K562 (cell line): Measurements from ENCODE around the gene TICRR. TPM values are rescaled to one million over a fixed set of nuclear protein-coding genes. Genes with fewer than 3 reads are reported as not detected.

Experiments
- ARID1B ChIP-seq: fragments of 450-650 bp; IDR thresholded peaks from 2 replicates; pipeline ENCODE4 v1.6.1; 2016; ENCODE audit warnings: antibody characterized with exemption, mild to moderate bottlenecking, inconsistent platforms
- ATF3 ChIP-seq, 2 experiments: fragments of 450-650 bp in 1 of 2; sonication (generic) in 1 of 2; formaldehyde crosslinking in 1 of 2; IDR thresholded peaks in 1 of 2; conservative IDR thresholded peaks in 1 of 2; 2 replicates each; pipeline versions ENCODE4 v1.6.1 to v1.8.1; 2016 to 2023; ENCODE audit warnings: mild to moderate bottlenecking in 2 of 2, moderate library complexity in 2 of 2, inconsistent platforms in 1 of 2, missing genetic modification reagents in 1 of 2
- CGGBP1 ChIP-seq: fragments of 250-450 bp; sonication (Bioruptor Pico); IDR thresholded peaks from 2 replicates; pipeline ENCODE4 v1.9.0; 2021; ENCODE audit warnings: mild to moderate bottlenecking
- CUX1 ChIP-seq: fragments of 200-800 bp; sonication (Bioruptor generic); IDR thresholded peaks from 2 replicates; pipeline ENCODE4 v1.6.1; 2016; ENCODE audit warnings: missing genetic modification characterization, missing compliant biosample characterization
- E4F1 ChIP-seq: fragments of 250-450 bp; sonication (Bioruptor Pico); IDR thresholded peaks from 2 replicates; pipeline ENCODE4 v1.5.0; 2021; ENCODE audit warnings: mild to moderate bottlenecking, borderline replicate concordance
- GATA2 ChIP-seq: sonication (generic); formaldehyde crosslinking; IDR thresholded peaks from 2 replicates; pipeline ENCODE4 v1.4.0; 2020; ENCODE audit warnings: mild to moderate bottlenecking, missing genetic modification reagents
- MYBL2 ChIP-seq, 2 experiments: fragments of 450-650 bp in 1 of 2; sonication (generic) in 1 of 2; formaldehyde crosslinking in 1 of 2; IDR thresholded peaks; 2 replicates each; pipeline versions ENCODE4 v1.6.1 to v1.8.1; 2017 to 2022; ENCODE audit warnings: borderline replicate concordance in 1 of 2, inconsistent platforms in 1 of 2, low read depth in 1 of 2, mild to moderate bottlenecking in 1 of 2, missing genetic modification reagents in 1 of 2, moderate library complexity in 1 of 2
- NR2C1 ChIP-seq, 2 experiments: fragments of 450-650 bp; IDR thresholded peaks; 2 replicates each; pipeline ENCODE4 v1.6.1; 2017; ENCODE audit warnings: mild to moderate bottlenecking in 2 of 2, antibody characterized with exemption in 1 of 2, inconsistent platforms in 1 of 2, missing compliant biosample characterization in 1 of 2, missing genetic modification characterization in 1 of 2
- RFX1 ChIP-seq: fragments of 450-650 bp; IDR thresholded peaks from 2 replicates; pipeline ENCODE4 v1.6.1; 2016; ENCODE audit warnings: mild to moderate bottlenecking, moderate library complexity
- SMC3 ChIP-seq: conservative IDR thresholded peaks from 2 replicates; pipeline ENCODE4 v1.6.1; 2011; ENCODE audit warnings: low read depth, low read length, improper control_type of control experiment; ENCODE audit not compliant: insufficient read depth
- TCF7L2 ChIP-seq: fragments of 150-350 bp; IDR thresholded peaks from 2 replicates; pipeline ENCODE4 v1.6.1; 2016; ENCODE audit warnings: low read depth, mild to moderate bottlenecking, low read length, moderate library complexity
- THRA ChIP-seq: fragments of 450-650 bp; IDR thresholded peaks from 2 replicates; pipeline ENCODE4 v1.6.1; 2017; ENCODE audit warnings: mild to moderate bottlenecking, moderate library complexity
- YY1 ChIP-seq, 3 experiments: IDR thresholded peaks; 2 replicates each; pipeline ENCODE4 v1.6.1; 2011; ENCODE audit warnings: low read length in 2 of 3, mild to moderate bottlenecking in 2 of 3, moderate library complexity in 2 of 3, borderline replicate concordance in 1 of 3, control low read depth in 1 of 3, low read depth in 1 of 3; ENCODE audit not compliant: insufficient read depth in 3 of 3, insufficient replicate concordance in 2 of 3, control insufficient read depth in 1 of 3, insufficient read length in 1 of 3; ENCODE audit errors: extremely low read depth in 1 of 3
- ZNF311 ChIP-seq: fragments of 250-450 bp; sonication (Bioruptor Pico); IDR thresholded peaks from 2 replicates; pipeline ENCODE4 v1.4.0; 2020; ENCODE audit warnings: mild to moderate bottlenecking, moderate library complexity
- ZNF57 ChIP-seq: fragments of 450-650 bp; formaldehyde crosslinking; IDR thresholded peaks from 2 replicates; pipeline ENCODE4 v1.4.0; 2020; ENCODE audit warnings: mild to moderate bottlenecking, moderate library complexity
- polyA plus RNA-seq, 8 experiments: library from polyadenylated mRNA; depleted of rRNA in 4 of 8; stranded (reverse) in 5 of 8; unstranded in 3 of 8; fragments of >200 nt; fragmentation: Nextera tagmentation in 2 of 8; fragmentation: Illumina TruSeq in 1 of 8; extraction: Ambion mirVana in 2 of 8; extraction: Trizol in 1 of 8; gene quantifications; 2 replicates each; pipeline versions ENCODE4 v1.2.1 to v1.2.3, GENCODE V29; 2011 to 2014; ENCODE audit warnings: inconsistent platforms in 1 of 8, missing spikeins in 1 of 8
- total RNA-seq, 7 experiments: library from RNA; depleted of rRNA in 6 of 7; stranded (reverse); fragments of >200 nt in 6 of 7; fragmentation: Illumina TruSeq in 2 of 7; extraction: Trizol in 2 of 7; gene quantifications; 2 replicates each; pipeline versions ENCODE4 v1.2.1 to v1.2.3, GENCODE V29; 2011 to 2021; ENCODE audit warnings: low replicate concordance in 1 of 7

The TICRR gene
- total and polyA plus RNA-seq, 9 of the 15 experiments (the other 6 are each of a cell fraction or from before 2014, with no cell fraction given): 0.84 to 22.9 (median 13.7) TPM

- no peak for TF ChIP-seq CUX1 (CRISPR knock-in tag)
- TF ChIP-seq MYBL2 (IDR thresholded peaks at IDR 0.05; ENCODE audit: low read depth): peak; percentile 97
- no peak for TF ChIP-seq MYBL2 (CRISPR knock-in tag; IDR thresholded peaks at IDR 0.05; ENCODE audit: borderline replicate concordance)
- TF ChIP-seq ARID1B: no peak
- no peak for TF ChIP-seq TCF7L2
- TF ChIP-seq ZNF311 (CRISPR knock-in tag): no peak
- TF ChIP-seq RFX1: no peak
- TF ChIP-seq YY1 (IDR thresholded peaks at IDR 0.05; ENCODE audit: borderline replicate concordance in 1 of 3, control insufficient read depth in 1 of 3, extremely low read depth in 1 of 3, insufficient read depth in 3 of 3, insufficient read length in 1 of 3, insufficient replicate concordance in 2 of 3, low read depth in 1 of 3, low read length in 2 of 3): peak in 2 of 3 experiments; percentile 6 to 68
- no peak for TF ChIP-seq SMC3
- no peak for TF ChIP-seq GATA2
- TF ChIP-seq ATF3 (IDR thresholded peaks at IDR 0.05): no peak
- TF ChIP-seq ATF3 (CRISPR knock-in tag; conservative IDR thresholded peaks at IDR 0.05): 0 out of 2 replicates have a peak, but pooled peaks have one; percentile 8
- no peak for TF ChIP-seq NR2C1 (IDR thresholded peaks at IDR 0.05)
- no peak for TF ChIP-seq NR2C1 (tag; IDR thresholded peaks at IDR 0.05)
- TF ChIP-seq E4F1 (CRISPR knock-in tag): no peak
- no peak for TF ChIP-seq CGGBP1 (CRISPR knock-in tag)
- TF ChIP-seq THRA: no peak
- TF ChIP-seq ZNF57 (CRISPR knock-in tag): no peak
Observed at GRCh38 chr15:89575146-89575655, at the start of gene TICRR (continued).
